Stimulated activated memory B cell treated with anti-CD40 and anti-IgM and Interleukin-4, amounts not matched to agents 10 μg/mL and 1 μg/mL and 100 μg/mL, for 72 hours (primary cell): Measurements from ENCODE around the gene FAM53C.

ENCODE experiments used
- ATAC-seq: fragments of 150-1000 bp; cut with Tn5 transposase; 2 replicates; pipeline ENCODE4 v1.10.0; 2021
- H3K27ac Mint-ChIP-seq: one replicate; pipeline ENCODE4 v1.8.0; 2022; ENCODE audit warnings: mild to moderate bottlenecking, mixed read lengths
- H3K27me3 Mint-ChIP-seq: one replicate; pipeline ENCODE4 v1.8.0; 2022; ENCODE audit warnings: mixed read lengths
- H3K36me3 Mint-ChIP-seq: one replicate; pipeline ENCODE4 v1.8.0; 2022; ENCODE audit warnings: mixed read lengths
- H3K4me1 Mint-ChIP-seq: one replicate; pipeline ENCODE4 v1.8.0; 2022; ENCODE audit warnings: mixed read lengths
- H3K4me3 Mint-ChIP-seq: one replicate; pipeline ENCODE4 v1.8.0; 2022; ENCODE audit warnings: mild to moderate bottlenecking, moderate library complexity, mixed read lengths
- H3K9me3 Mint-ChIP-seq: one replicate; pipeline ENCODE4 v1.8.0; 2022; ENCODE audit warnings: mixed read lengths

The FAM53C gene

GRCh38 chr5:138340008-138340407 lies 1.9 kb downstream of the FAM53C start:
- Mint-ChIP-seq H3K4me1 (peaks cover 41% of the 10 kb centered on the region), H3K9me3 (no peaks in the 10 kb centered on the region), H3K27me3 (no peaks in the 10 kb centered on the region), H3K36me3 (peaks cover 22% of the 10 kb centered on the region), H3K27ac (no peak overlapping the region), H3K4me3 (peak overlapping the region; percentile 83)
- no peak for ATAC-seq

GRCh38 chr5:138344887-138345622 lies 7.0 kb downstream of the FAM53C start:
- H3K4me3 Mint-ChIP-seq = no peak overlapping the region

GRCh38 chr5:138346889-138347288 lies 8.8 kb downstream of the FAM53C start:
- Mint-ChIP-seq H3K4me1 (peaks cover 12% of the 10 kb centered on the region), H3K27me3 (no peaks in the 10 kb centered on the region), H3K9me3 (peaks cover 3% of the 10 kb centered on the region), H3K4me3 (no peak overlapping the region), H3K27ac (no peak overlapping the region), H3K36me3 (peaks cover 60% of the 10 kb centered on the region)
- no peak for ATAC-seq

More at GRCh38 chr5:138344887-138345622, 7.0 kb downstream of the FAM53C start:
- Mint-ChIP-seq H3K27ac (peak overlapping the region; percentile 51), H3K36me3 (peaks cover 56% of the 10 kb centered on the region), H3K4me1 (peaks cover 17% of the 10 kb centered on the region), H3K9me3 (no peaks in the 10 kb centered on the region), H3K27me3 (no peaks in the 10 kb centered on the region)
- ATAC-seq = no peak

DNA sequence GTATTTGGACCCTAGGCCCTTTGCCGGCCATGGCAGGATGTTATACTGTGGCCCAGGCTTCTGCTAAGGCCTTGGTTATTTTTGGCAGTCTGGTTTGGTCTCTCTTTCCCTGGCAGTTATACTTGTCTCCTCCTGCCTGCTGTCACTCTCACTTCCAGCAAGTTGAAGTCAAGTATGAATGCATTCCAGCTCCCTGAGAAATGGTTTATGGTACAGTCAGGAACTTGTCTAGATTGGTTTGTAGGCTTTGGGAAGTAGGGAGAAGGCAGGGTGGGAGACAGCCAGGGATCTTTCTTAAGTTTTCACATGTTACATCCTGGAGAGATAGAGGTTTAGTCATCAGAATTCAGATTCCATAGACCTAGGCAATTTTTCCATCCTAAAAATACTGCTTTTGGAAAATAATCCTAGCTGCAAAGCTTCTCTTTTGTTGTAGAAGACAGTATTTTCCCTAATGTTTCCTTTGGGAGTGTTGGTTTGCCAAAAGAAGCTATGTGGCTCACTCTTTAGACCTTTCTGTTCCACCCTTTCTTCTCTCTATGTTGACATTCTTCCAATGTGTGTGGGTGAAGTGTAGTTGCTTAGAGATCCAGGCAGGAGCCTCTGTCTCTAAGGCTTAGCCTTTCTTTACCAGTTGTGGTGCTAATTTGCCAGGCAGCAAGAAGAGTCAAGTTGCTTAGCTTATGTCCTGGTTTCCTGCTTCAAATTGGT lies 11.9 kb downstream of the FAM53C start:
- peaks cover 52% of the 10 kb centered on the region for H3K36me3 Mint-ChIP-seq
- H3K4me1 Mint-ChIP-seq = peaks cover 29% of the 10 kb centered on the region
- peaks cover 5% of the 10 kb centered on the region for H3K9me3 Mint-ChIP-seq
- no peak overlapping the region for H3K27ac Mint-ChIP-seq
- no peak for ATAC-seq
- H3K27me3 Mint-ChIP-seq = no peaks in the 10 kb centered on the region
- no peak overlapping the region for H3K4me3 Mint-ChIP-seq

GRCh38 chr5:138350563-138350890 lies 12.5 kb downstream of the FAM53C start:
- Mint-ChIP-seq H3K27me3 (no peaks in the 10 kb centered on the region), H3K9me3 (peaks cover 5% of the 10 kb centered on the region), H3K4me3 (no peak overlapping the region), H3K4me1 (peaks cover 34% of the 10 kb centered on the region), H3K36me3 (peaks cover 47% of the 10 kb centered on the region), H3K27ac (no peak overlapping the region)
- no peak for ATAC-seq

GRCh38 chr5:138351056-138351455 lies 13.0 kb downstream of the FAM53C start:
- Mint-ChIP-seq H3K4me1 (peaks cover 39% of the 10 kb centered on the region), H3K4me3 (no peak overlapping the region), H3K36me3 (peaks cover 42% of the 10 kb centered on the region), H3K9me3 (peaks cover 5% of the 10 kb centered on the region), H3K27ac (no peak overlapping the region), H3K27me3 (no peaks in the 10 kb centered on the region)
- no peak for ATAC-seq

- ATAC-seq = no peak
- H3K4me1 Mint-ChIP-seq = peaks cover 44% of the 10 kb centered on the region
- peak overlapping the region; percentile 69 for H3K27ac Mint-ChIP-seq
- no peaks in the 10 kb centered on the region for H3K27me3 Mint-ChIP-seq
- peak overlapping the region; percentile 75 for H3K4me3 Mint-ChIP-seq
- H3K9me3 Mint-ChIP-seq = peaks cover 5% of the 10 kb centered on the region
- H3K36me3 Mint-ChIP-seq = peaks cover 39% of the 10 kb centered on the region
Measured at GRCh38 chr5:138351517-138351916, 13.5 kb downstream of the FAM53C start.

DNA sequence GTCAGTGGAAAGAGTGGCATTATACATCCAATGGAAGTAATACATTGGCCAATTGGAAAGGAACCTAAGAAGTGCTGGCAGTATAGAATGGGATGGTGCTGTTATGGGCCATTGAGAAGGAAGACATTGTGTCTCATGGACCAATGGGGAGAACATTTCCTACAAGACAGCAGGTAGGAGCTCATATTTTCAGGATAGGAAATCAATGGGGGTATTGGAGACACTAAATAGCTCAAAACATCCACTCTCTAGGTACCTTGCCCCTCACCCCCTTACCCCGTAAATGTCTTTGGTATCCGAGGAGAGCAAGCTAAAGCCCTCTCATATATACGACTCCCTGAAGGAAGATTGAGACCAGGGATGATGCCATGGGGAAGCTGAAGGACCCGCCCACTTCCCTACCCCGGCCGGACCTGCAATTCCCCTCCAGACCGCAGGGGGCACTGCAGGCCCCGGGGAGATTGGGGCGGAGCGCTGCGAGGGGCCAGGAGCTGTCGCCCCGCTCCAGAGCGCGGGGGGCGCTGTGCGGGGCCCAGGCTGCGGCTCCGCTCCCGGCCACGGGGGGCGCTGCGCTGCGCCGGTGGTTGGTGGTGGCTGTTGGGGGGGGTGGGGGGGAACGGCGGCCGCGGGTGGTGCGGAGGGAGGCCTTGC lies 14.1 kb downstream of the FAM53C start, which contains the start of gene KDM3B:
KDM3B (plus strand) TSS at position 615 of the 651 bp plus-strand sequence. CDS start 111 bp downstream, outside the sequence.
- Mint-ChIP-seq H3K9me3 (peaks cover 5% of the 10 kb centered on the region), H3K36me3 (peaks cover 32% of the 10 kb centered on the region), H3K4me1 (peaks cover 50% of the 10 kb centered on the region), H3K4me3 (peak within 1 kb of the TSS; percentile 88), H3K27ac (peak within 1 kb of the TSS; percentile 94), H3K27me3 (no peaks in the 10 kb centered on the region)
- ATAC-seq = peak; percentile 90

DNA sequence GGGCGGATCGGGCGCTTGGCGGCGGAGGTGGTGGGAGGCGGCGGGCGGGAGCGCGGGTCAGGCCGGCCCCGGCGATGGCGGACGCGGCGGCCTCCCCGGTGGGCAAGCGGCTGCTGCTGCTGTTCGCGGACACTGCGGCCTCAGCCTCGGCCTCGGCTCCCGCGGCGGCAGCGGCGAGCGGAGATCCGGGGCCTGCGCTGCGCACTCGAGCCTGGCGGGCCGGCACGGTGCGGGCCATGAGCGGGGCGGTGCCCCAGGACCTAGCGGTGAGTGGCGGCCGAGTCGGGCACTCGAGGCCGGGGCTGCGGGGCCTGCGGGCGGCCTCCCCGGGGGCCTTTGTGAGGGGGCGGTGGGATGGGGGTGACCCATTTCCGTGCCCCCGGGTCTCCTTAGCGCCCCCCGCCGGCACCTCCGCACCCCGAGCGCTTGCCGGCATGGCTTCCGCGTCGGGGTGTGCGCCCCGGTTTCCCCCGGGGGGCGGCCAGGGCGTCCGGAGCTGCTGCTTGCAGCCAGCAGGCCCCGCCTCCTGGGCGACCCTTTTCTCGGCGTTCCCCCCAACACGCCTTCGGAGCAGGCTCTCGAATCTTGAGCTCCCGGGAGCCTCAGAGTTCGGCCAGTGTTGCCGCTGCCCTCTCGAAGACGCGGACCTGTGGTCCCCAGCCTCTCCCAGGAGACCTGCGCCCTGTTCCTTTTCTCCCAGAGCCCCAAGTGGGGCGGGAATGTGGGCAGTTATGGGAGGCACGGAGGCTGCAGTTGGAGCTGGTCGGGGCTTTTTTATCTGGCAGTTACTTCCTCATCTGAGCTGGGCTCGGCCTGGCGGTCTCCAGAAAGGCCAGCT lies 14.9 kb downstream of the FAM53C start:
- Mint-ChIP-seq H3K9me3 (peaks cover 5% of the 10 kb centered on the region), H3K4me3 (peak overlapping the region; percentile 88), H3K4me1 (peaks cover 52% of the 10 kb centered on the region), H3K27ac (peak overlapping the region; percentile 94), H3K27me3 (no peaks in the 10 kb centered on the region), H3K36me3 (peaks cover 26% of the 10 kb centered on the region)
- peak; percentile 82 for ATAC-seq

DNA sequence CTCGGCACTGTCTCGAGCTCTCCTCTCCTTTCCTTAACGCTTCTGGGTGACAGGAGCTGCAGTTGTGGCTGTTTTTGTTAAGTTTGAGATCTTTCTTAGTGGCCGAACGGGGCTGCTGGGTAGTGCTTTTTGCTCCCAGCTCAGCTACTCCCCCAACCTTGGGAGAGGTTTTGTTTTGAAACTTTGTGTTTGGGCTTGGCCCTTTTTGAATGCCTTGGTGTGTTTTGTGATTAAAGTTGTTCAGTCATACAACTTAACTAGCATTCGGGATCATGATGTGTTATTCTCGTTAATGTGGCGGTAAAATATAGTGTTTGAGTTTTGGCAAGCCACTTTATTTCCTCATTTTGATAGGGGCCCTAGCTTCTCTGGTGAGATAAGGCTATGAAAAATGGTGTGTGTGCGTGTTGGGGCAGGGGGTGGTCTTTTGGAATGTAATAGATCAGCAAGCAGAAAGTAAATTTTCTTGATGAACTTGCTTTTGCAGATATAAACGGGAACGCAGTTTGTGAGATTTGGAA lies 15.6 kb downstream of the FAM53C start:
- Mint-ChIP-seq H3K27me3 (no peaks in the 10 kb centered on the region), H3K36me3 (peaks cover 23% of the 10 kb centered on the region), H3K27ac (peak overlapping the region; percentile 94), H3K9me3 (peaks cover 5% of the 10 kb centered on the region), H3K4me3 (peak overlapping the region; percentile 88), H3K4me1 (peaks cover 52% of the 10 kb centered on the region)
- no peak for ATAC-seq

GRCh38 chr5:138354387-138354786 lies 16.3 kb downstream of the FAM53C start:
- Mint-ChIP-seq H3K27me3 (no peaks in the 10 kb centered on the region), H3K36me3 (peaks cover 21% of the 10 kb centered on the region), H3K9me3 (peaks cover 5% of the 10 kb centered on the region), H3K4me3 (peak overlapping the region; percentile 88), H3K27ac (peak overlapping the region; percentile 94), H3K4me1 (peaks cover 53% of the 10 kb centered on the region)
- no peak for ATAC-seq

DNA sequence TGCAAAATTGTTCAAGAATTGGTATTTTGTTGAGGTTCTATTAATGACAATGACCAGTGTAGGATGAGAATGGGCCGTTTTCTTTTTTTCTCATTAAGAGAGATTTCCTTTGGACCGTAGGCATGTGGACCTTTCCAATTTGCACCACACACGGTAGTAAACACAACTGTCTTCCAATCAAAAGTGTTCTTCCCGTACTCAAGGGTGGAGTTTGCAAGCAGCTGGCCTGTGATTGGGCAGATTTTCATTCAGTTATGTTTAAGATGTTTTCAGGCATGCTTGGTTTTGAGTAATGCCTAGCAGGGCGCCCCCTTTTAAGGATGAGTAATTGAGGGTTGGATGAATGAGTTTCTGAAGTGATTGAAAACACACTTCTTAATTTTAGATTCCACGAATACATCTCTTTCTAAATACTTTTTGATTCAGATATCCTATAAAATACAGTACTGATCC lies 16.9 kb downstream of the FAM53C start:
- Mint-ChIP-seq H3K36me3 (peaks cover 20% of the 10 kb centered on the region), H3K27me3 (no peaks in the 10 kb centered on the region), H3K9me3 (peaks cover 5% of the 10 kb centered on the region), H3K27ac (peak overlapping the region; percentile 94), H3K4me3 (peak overlapping the region; percentile 88), H3K4me1 (peaks cover 57% of the 10 kb centered on the region)
- ATAC-seq = no peak

GRCh38 chr5:138359621-138360020 lies 21.6 kb downstream of the FAM53C start:
- Mint-ChIP-seq H3K36me3 (peaks cover 7% of the 10 kb centered on the region), H3K9me3 (no peaks in the 10 kb centered on the region), H3K4me3 (no peak overlapping the region), H3K27me3 (no peaks in the 10 kb centered on the region), H3K27ac (no peak overlapping the region), H3K4me1 (peaks cover 49% of the 10 kb centered on the region)
- ATAC-seq = no peak

DNA sequence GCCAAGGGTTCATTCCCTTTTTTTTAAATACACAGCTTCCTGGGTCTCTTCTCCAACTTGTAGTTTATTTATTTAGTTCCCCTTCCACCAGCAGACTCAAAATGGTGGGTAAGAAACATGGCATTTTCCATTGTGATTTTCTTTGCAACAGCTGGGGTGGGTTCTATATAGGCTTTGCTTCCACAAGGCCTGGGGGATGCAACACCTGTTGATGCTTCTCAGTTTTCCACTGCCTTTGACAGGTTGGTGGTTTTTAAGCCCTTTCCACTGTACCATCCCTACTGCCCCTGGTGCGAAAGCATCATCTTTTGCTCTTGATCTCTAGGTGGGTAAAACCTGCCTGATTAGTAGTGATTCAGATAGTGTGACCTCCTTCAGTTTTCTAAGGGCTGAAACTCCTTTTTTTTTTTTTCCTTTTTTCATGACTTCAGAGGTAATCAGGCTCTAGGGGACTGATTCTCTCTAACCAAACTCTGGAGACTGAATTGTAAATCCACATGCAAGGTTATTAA lies 22.9 kb downstream of the FAM53C start:
- Mint-ChIP-seq H3K27me3 (no peaks in the 10 kb centered on the region), H3K36me3 (peaks cover 7% of the 10 kb centered on the region), H3K27ac (peak overlapping the region; percentile 58), H3K4me1 (peaks cover 37% of the 10 kb centered on the region), H3K9me3 (no peaks in the 10 kb centered on the region), H3K4me3 (no peak overlapping the region)
- no peak for ATAC-seq
